Skeletal muscle tissue (tissue), 4 donors: Measurements from ENCODE around the gene GYPC. TPM values are rescaled to one million over a fixed set of nuclear protein-coding genes. Genes with fewer than 3 reads are reported as not detected.
"Not testable (repeated sequence)": the region's sequence is repeated elsewhere in the genome, so short reads cannot be mapped to it uniquely, and the experiment has no call there.

Experiments
- H3K27ac ChIP-seq: one replicate; pipeline ENCODE4 v1.7.0; 2013; ENCODE audit warnings: mild to moderate bottlenecking, low read depth, low read length, inconsistent platforms
- H3K27me3 ChIP-seq, 3 donors: one replicate each; pipeline ENCODE4 v1.7.0; 2013; ENCODE audit warnings: low read length in 3 of 3; ENCODE audit not compliant: control insufficient read depth in 3 of 3, insufficient read depth in 3 of 3
- H3K36me3 ChIP-seq, 3 donors: one replicate each; pipeline ENCODE4 v1.7.0; 2013; ENCODE audit warnings: low read length in 3 of 3; ENCODE audit not compliant: control insufficient read depth in 3 of 3, insufficient read depth in 3 of 3
- H3K4me1 ChIP-seq, 3 donors: one replicate each; pipeline ENCODE4 v1.7.0; 2013; ENCODE audit warnings: low read length in 3 of 3, mild to moderate bottlenecking in 3 of 3; ENCODE audit not compliant: control insufficient read depth in 3 of 3, insufficient read depth in 3 of 3
- H3K4me3 ChIP-seq, 3 donors: one replicate each; pipeline ENCODE4 v1.7.0; 2013; ENCODE audit warnings: low read length in 3 of 3
- H3K9ac ChIP-seq, 3 donors: one replicate each; pipeline ENCODE4 v1.7.0; 2013; ENCODE audit warnings: low read length in 3 of 3, mild to moderate bottlenecking in 3 of 3, moderate library complexity in 2 of 3, low read depth in 1 of 3
- H3K9me3 ChIP-seq, 3 donors: one replicate each; pipeline ENCODE4 v1.7.0; 2013; ENCODE audit warnings: low read length in 3 of 3; ENCODE audit not compliant: control insufficient read depth in 3 of 3
- total RNA-seq: library from RNA; depleted of rRNA; stranded (reverse); fragments of >200 nt; gene quantifications from one replicate; pipeline ENCODE4 v1.2.3, GENCODE V29; 2014
- donor health status: Osteomylitis.

The GYPC gene
- total RNA-seq, 1 donor from 2014 or later = 238 TPM

DNA sequence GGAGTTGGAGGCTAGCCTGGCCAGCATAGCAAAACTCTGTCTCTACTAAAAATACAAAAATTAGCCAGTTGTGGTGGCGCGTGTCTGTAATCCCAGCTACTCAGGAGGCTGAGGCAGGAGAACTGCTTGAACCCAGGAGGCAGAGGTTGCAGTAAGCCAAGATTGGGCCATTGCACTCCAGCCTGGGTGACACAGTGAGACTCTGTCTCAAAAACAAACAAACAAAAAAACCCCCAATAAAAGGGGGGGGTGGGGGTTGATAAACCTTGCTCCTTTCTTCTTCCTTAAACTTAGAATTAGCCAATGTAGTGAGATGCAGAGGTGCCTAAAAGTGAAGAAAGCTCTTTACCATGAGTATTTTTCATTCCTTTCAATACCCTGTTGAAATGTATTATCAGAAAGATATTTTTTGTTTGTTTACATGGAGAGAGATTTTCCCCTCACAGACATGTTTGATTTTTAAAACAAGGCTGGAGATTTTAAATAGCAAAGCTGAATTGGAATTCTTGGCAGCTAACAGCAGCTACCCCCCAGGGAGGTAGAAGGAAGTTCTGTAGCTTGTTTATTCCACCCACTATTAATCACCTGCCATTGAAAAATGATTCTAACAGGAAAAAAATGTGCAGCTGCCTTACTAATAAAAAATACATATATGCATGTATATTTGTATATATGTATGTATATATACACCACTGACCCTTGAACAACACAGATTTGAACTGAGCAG is 48.6 kb downstream of the GYPC start:
- no peaks in the 10 kb centered on the region for H3K27me3 ChIP-seq
- peaks cover 5 to 16% (median 9%) of the 10 kb centered on the region in 3 donors for H3K4me1 ChIP-seq
- no peak overlapping the region for H3K9ac ChIP-seq
- H3K9me3 ChIP-seq = no peaks in the 10 kb centered on the region
- no peak overlapping the region for H3K4me3 ChIP-seq
- H3K27ac ChIP-seq = no peak overlapping the region
- no peaks in the 10 kb centered on the region for H3K36me3 ChIP-seq

- no peaks in the 10 kb centered on the region for H3K27me3 ChIP-seq
- H3K4me3 ChIP-seq = no peak overlapping the region
- H3K36me3 ChIP-seq = no peaks in the 10 kb centered on the region
Measured at GRCh38 chr2:126707191-126707590, 51.2 kb downstream of the GYPC start.

GRCh38 chr2:126707941-126708340 is 52.0 kb downstream of the GYPC start:
- no peaks in the 10 kb centered on the region for H3K27me3 ChIP-seq
- H3K9ac ChIP-seq = no peak overlapping the region
- no peaks in the 10 kb centered on the region for H3K9me3 ChIP-seq
- H3K4me3 ChIP-seq = no peak overlapping the region
- no peak overlapping the region for H3K27ac ChIP-seq
- no peaks in the 10 kb centered on the region for H3K36me3 ChIP-seq
- H3K4me1 ChIP-seq = peaks cover 0 to 4% (median 4%) of the 10 kb centered on the region in 3 donors

More at GRCh38 chr2:126707191-126707590, 51.2 kb downstream of the GYPC start:
- Histone ChIP-seq H3K27ac (no peak overlapping the region), H3K9ac (no peak overlapping the region), H3K4me1 (peaks cover 0 to 4% (median 4%) of the 10 kb centered on the region in 3 donors), H3K9me3 (no peaks in the 10 kb centered on the region)

- Histone ChIP-seq H3K27ac (no peak overlapping the region), H3K4me3 (no peak overlapping the region), H3K4me1 (peaks cover 6% of the 10 kb centered on the region in 3 donors), H3K9ac (no peak overlapping the region), H3K9me3 (no peaks in the 10 kb centered on the region), H3K27me3 (no peaks in the 10 kb centered on the region), H3K36me3 (no peaks in the 10 kb centered on the region)
Measured at GRCh38 chr2:126714191-126714965, 58.4 kb downstream of the GYPC start.

GRCh38 chr2:126715111-126715510 is 59.2 kb downstream of the GYPC start:
- Histone ChIP-seq H3K9ac (no peak overlapping the region), H3K27ac (no peak overlapping the region), H3K9me3 (no peaks in the 10 kb centered on the region), H3K27me3 (no peaks in the 10 kb centered on the region), H3K36me3 (no peaks in the 10 kb centered on the region), H3K4me3 (no peak overlapping the region), H3K4me1 (peaks cover 13 to 14% (median 14%) of the 10 kb centered on the region in 3 donors)

GRCh38 chr2:126715576-126716406 is 59.8 kb downstream of the GYPC start:
- no peaks in the 10 kb centered on the region for H3K27me3 ChIP-seq
- peaks cover 14 to 20% (median 18%) of the 10 kb centered on the region in 3 donors for H3K4me1 ChIP-seq
- no peak overlapping the region for H3K9ac ChIP-seq
- no peak overlapping the region for H3K27ac ChIP-seq
- H3K9me3 ChIP-seq = no peaks in the 10 kb centered on the region
- no peak overlapping the region for H3K4me3 ChIP-seq
- H3K36me3 ChIP-seq = no peaks in the 10 kb centered on the region

DNA sequence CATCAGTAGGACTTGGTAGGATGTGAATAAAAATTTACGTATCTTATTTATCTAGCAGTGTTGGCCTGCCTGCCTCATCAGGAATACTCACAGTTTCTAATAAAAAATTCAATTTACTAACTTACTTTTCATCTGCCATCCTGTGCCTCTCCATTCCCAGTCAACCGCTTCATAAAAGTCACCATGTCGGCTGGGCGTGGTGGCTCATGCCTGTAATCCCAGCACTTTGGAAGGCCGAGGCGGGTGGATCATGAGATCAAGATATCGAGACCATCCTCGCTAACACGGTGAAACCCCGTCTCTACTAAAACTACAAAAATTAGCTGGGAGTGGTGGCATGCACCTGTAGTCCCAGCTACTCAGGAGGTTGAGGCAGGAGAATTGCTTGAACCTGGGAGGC is 61.3 kb downstream of the GYPC start:
- not testable (repeated sequence) for H3K27ac ChIP-seq, H3K9ac ChIP-seq, H3K4me3 ChIP-seq, H3K36me3 ChIP-seq, H3K27me3 ChIP-seq, H3K9me3 ChIP-seq
- H3K4me1 ChIP-seq = peaks cover 16 to 27% (median 20%) of the 10 kb centered on the region in 3 donors

- H3K9ac ChIP-seq = no peak overlapping the region
- no peaks in the 10 kb centered on the region for H3K36me3 ChIP-seq
- no peak overlapping the region for H3K4me3 ChIP-seq
- no peak overlapping the region for H3K27ac ChIP-seq
- H3K27me3 ChIP-seq = no peaks in the 10 kb centered on the region
- no peaks in the 10 kb centered on the region for H3K9me3 ChIP-seq
- peaks cover 20 to 27% (median 23%) of the 10 kb centered on the region in 3 donors for H3K4me1 ChIP-seq
Measured at GRCh38 chr2:126717928-126718327, 62.0 kb downstream of the GYPC start.

DNA sequence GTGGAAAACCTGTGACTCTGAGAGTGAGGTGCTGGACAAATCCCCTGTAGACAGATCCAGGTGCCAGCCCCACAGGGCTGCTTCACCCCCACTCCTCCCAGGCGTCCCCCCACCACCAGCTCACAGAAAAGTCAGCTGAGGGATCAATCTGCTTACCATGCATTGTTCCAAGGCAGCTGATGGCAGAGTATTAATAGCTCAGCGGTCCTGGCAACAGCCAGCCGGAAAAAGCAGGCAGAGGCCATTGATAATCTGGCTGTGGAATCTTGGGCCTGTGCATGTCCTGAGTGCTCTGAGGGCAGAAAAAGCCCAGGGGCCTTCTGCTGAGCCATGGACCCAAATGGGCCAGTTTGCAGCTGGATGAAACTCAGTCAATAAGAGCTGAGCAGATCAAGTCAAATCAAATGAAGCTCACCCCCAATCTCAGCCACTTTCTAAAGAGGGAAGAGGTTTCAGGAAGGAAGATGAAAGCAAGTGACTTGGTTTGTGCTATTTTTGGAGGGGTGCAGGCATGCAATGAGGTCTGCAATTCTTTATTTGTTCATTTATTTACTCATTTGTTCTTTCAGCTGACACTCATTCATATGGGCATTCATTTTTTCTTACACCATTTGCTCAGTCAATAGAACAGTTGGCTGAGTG is 63.4 kb downstream of the GYPC start:
- Histone ChIP-seq H3K36me3 (no peaks in the 10 kb centered on the region), H3K4me1 (peaks cover 20 to 27% (median 23%) of the 10 kb centered on the region in 3 donors), H3K27ac (peak overlapping the region; percentile 56), H3K9ac (no peak overlapping the region), H3K4me3 (peak overlapping the region in 2 of 3 donors; percentile 6 to 15), H3K27me3 (no peaks in the 10 kb centered on the region), H3K9me3 (no peaks in the 10 kb centered on the region)
